Tibial nerve (tissue), 4 donors: ENCODE measurements around the gene PRSS38.

Source experiments
- CTCF ChIP-seq, 5 experiments: fragments of 200-600 bp in 3 of 5; fragments of 450-650 bp in 2 of 5; sonication (generic) in 3 of 5; IDR thresholded peaks; one replicate each; pipeline ENCODE4 v1.5.1; 2016 to 2019; ENCODE audit warnings: antibody characterized with exemption in 5 of 5, mild to moderate bottlenecking in 3 of 5, moderate library complexity in 2 of 5
- EP300 ChIP-seq, 2 donors: sonication (generic); formaldehyde crosslinking; IDR thresholded peaks; one replicate each; pipeline ENCODE4 v1.6.1; 2017; ENCODE audit warnings: antibody characterized with exemption in 2 of 2, mild to moderate bottlenecking in 1 of 2
- POLR2A ChIP-seq, 2 donors: fragments of 450-650 bp; IDR thresholded peaks; one replicate each; pipeline ENCODE4 v1.6.1; 2017; ENCODE audit warnings: antibody characterized with exemption in 2 of 2, mild to moderate bottlenecking in 2 of 2, moderate library complexity in 2 of 2

- TF ChIP-seq POLR2A (IDR thresholded peaks at IDR 0.05) (no peak), CTCF (IDR thresholded peaks at IDR 0.05) (no peak), EP300 (IDR thresholded peaks at IDR 0.05) (no peak)
Observed at GRCh38 chr1:227854189-227854588, 38.7 kb downstream of the PRSS38 start.
